ENCODE measurements around the gene FEZF1.

Gene FEZF1

DNA sequence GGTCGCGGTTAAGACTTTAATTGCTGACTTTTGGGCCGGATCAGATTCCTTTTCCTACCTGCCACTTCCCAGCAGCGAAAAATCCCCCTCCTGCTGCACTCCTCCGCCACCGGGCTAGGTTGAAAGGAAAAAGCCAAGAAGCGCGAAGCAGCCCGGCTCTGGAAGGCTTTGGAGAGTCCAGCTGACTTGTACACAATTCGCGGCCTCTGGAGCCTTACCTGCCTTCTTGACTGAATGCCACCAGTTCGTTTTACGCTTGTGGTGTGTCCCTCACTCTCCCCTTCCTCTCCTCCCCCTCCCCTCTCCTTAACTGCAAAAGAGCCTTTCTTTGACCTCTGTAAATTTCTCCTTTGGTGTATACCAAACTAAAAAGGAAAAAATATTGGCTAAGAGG, 2.7 kb upstream of the FEZF1 start:
- no peak overlapping the region for H3K4me3 ChIP-seq (ENCODE audit: low read length)
- TF ChIP-seq, protein P1, sequence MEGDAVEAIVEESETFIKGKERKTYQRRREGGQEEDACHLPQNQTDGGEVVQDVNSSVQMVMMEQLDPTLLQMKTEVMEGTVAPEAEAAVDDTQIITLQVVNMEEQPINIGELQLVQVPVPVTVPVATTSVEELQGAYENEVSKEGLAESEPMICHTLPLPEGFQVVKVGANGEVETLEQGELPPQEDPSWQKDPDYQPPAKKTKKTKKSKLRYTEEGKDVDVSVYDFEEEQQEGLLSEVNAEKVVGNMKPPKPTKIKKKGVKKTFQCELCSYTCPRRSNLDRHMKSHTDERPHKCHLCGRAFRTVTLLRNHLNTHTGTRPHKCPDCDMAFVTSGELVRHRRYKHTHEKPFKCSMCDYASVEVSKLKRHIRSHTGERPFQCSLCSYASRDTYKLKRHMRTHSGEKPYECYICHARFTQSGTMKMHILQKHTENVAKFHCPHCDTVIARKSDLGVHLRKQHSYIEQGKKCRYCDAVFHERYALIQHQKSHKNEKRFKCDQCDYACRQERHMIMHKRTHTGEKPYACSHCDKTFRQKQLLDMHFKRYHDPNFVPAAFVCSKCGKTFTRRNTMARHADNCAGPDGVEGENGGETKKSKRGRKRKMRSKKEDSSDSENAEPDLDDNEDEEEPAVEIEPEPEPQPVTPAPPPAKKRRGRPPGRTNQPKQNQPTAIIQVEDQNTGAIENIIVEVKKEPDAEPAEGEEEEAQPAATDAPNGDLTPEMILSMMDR (conservative IDR thresholded peaks at IDR 0.05; ENCODE audit: low read length), result no peak
- no peak for DNase-seq (ENCODE audit: low read depth)

DNA sequence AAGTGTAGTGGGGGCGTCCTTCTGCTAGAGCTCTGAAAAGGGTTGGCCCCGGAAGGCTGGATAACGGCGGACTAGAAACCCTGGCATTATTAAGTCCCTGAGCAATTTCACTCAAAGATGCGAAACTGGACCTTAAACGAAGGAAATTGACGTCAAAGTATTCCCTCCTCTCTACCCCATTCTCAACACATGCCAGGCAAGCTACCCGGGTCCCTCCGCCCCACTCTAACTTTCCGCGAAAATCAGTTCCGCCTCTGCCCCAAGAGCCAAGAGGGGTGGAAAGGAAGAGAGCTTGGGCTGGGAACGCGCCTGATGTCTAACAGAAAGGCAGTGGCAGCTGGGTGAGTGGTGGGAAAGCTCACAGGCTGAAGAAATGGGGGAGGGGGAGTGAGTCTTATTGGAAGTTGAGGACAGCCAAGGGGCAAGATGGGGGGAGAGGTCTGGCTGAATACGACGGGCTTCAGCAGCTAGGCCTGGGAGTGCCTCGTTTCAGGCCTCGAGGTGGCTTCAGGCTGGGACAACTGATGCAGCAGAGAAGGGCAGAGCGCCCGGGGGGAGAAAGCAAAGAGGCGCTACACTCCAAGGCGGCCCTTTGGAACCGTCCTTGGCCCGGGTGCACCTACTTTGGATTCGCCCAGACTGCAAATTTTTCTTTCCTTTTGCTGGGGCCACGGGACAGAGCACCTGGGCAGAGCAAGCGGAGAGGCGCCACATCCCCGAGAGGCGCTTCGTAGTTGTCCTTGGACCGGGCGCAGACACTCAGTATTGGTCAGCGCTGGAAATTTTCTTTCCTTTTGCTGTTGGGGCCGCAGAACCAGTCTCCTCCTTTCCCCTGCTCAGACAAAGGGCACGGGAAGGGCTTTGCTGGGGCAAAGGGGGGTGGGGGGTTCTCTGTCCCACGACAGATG, 2.0 kb upstream of the FEZF1 start:
- TF ChIP-seq, protein P1 (conservative IDR thresholded peaks at IDR 0.05; ENCODE audit: low read length), result no peak
- DNase-seq (ENCODE audit: low read depth), result no peak

DNA sequence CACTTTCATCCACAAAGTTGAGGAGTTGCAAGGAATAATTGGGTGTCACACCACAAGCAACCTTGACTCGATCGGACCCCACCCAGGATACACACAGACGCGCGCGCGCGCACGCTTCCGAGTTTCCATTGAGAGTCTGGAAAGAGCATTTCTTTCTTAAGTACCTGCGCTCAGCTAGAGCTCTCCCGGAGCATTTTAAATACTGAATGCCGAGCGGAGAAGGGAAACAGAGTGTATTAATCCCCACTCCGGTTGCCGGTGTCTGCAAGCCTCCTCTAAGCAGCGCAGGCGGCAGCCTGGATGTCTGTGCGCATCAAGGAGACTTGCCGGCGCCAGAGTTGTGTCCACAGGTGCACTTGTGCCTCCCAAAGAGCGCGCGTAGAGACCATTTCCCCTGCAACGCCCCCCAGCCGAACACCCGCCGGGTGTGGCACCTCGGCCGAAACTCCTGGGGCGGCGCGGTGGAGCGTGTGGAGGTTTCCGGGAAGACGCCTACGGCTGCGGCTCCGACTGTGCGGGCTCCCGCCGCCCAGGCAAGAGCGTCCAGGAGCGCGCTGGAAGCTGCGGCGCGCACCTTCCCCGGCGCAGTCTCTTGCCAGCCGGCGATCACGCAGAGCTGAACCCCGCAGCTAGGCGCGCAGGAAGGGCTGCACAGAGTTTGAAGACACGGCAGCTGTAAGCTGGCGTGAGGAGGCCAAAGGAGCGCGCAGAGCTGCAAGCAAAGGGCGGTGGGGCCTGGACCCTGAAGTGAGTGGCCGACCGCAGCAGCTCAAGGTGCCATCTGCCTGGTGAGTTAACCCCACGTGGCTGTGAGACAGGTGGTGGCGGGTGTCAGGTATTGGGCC, 1.1 kb upstream of the FEZF1 start:
- TF ChIP-seq, protein P1 (conservative IDR thresholded peaks at IDR 0.05; ENCODE audit: low read length), result no peak
- no peak for DNase-seq (ENCODE audit: low read depth)
- no peak overlapping the region for H3K4me3 ChIP-seq (ENCODE audit: low read length)

More for the DNA sequence above, 2.0 kb upstream of the FEZF1 start:
- no peak overlapping the region for H3K4me3 ChIP-seq (ENCODE audit: low read length)

DNA sequence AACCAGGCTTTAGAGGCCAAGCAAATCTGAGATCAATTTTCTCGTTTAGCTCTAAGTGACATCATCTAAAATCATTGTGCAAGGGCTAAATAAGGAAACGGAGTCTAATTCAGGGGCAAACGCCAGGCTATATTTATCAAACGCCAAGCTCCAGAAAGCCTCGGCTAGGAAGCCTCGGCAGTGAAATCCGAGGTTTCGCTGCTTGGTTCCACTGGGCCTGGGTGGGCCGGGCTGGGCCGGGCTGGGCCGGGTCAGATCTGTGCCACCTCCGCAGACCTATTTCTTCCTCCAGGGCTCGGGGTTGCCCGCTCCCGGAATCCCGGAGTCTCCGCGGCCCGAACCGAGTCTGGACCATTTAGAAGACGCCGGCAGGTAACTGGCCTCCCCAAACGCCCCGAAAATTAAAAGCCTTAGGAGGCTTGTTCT, 459 bp upstream of the FEZF1 start:
- peak; percentile 10 for DNase-seq (ENCODE audit: low read depth)
- TF ChIP-seq, protein P1 (conservative IDR thresholded peaks at IDR 0.05; ENCODE audit: low read length), result no peak
- no peak overlapping the region; the same call in 1 of the 2 replicates for H3K4me3 ChIP-seq (ENCODE audit: low read length)

DNA sequence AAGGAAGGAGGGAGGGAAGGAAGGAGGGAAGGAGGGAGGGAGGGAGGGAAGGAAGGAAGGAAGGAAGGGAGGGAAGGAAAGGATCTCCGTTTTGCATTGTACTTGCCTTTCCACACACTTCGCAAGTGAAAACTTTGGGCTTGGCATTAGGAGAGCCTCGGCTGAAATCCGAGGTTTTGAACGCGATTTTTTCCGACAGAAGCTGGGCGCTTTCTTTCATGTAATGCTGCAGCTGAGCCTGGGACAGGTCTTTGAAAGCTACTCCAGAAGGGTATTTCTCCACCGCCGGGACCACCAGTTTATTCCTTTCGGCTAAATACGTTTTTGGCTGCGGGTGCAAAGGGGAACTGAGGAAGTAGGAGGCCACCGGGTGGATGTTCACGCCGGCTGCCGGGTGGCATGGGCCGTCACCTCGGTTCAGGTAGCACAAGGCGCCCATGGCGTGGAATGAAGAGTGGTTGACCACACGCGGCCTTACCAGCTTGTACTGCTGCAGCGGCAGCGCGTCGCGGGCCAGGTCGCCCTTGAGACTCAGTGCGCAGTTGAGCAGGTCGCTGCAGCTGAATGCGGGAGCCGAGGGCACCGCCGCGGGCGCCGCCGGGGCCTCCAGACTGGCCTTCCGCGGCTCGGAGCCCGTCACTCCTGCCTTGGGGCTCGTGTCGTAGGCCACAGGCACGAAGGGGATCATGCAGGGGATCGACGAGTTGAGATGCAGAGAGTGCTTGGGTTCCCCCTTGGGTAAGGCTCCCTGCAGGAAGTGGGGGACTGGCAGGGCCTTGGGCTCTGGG, 825 bp downstream of the FEZF1 start:
- no peak overlapping the region for H3K4me3 ChIP-seq (ENCODE audit: low read length)
- no peak for DNase-seq (ENCODE audit: low read depth)
- TF ChIP-seq, protein P1 (conservative IDR thresholded peaks at IDR 0.05; ENCODE audit: low read length), result no peak

DNA sequence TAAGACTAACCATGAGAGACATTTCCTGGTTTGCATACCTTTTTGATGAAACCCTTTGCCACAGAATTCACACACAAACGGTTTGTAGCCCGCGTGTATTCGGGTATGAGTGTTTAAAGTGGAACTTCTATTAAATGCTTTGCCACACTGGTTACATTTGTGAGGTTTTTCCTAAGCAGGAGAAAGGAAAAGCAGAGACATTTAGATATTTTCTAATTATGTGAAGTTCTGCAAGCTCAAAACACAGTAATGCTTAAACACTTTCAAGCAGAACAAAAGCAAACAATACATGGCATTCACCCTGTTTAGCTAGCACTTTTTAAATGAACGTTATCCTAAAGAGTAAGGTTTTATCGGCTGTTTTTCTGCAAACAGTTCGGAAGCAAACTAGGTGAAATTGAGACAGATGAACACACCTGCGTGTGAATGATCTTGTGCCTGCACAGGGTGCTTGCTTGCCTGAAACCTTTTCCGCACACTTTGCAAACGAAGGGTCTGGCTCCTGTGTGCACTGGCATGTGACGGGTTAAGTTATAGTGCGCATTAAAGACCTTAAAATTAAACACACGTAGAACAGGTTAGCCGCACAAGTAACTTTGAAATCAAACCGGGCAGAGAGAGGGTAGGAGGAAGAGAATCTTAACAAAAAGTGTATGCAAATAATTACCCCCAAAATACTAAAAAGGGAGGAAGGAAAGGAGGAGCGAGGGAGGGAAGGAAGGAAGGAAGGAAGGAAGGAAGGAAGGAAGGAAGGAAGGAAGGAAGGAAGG, 1.6 kb downstream of the FEZF1 start:
- no peak for DNase-seq (ENCODE audit: low read depth)
- H3K4me3 ChIP-seq (ENCODE audit: low read length), result no peak overlapping the region
- TF ChIP-seq, protein P1 (conservative IDR thresholded peaks at IDR 0.05; ENCODE audit: low read length), result no peak

All from AG10803 (cell line).